Fibroblast of skin of right quadriceps (primary cell): Measurements from ENCODE around the gene GDAP2.
A peak's percentile ranks its signal among the peaks of the same experiment; 100 is the strongest.

Experiments
- DNase-seq: peaks from one replicate; pipeline ENCODE4 v3.0.0-alpha.2; 2013

GDAP2 gene

DNA sequence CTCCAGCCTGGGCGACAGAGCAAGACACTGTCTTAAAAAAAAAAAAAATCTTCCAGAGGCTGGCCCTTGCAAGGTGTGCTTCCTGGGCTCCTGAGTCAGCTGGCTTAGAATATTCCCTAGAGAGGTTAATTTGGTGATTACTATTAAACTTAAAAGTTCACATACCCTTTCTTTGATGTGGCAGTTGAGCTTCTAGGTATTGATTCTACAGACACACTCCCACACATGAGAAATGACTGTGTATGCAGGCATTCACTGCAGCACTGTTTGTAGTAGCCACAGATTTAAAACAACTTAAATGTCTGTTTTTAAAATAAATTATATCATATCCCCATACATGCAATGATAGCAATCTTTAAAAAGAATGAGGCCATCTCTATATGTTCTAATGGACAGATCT, 93.4 kb downstream of the GDAP2 start:
- DNase-seq, result no peak

DNA sequence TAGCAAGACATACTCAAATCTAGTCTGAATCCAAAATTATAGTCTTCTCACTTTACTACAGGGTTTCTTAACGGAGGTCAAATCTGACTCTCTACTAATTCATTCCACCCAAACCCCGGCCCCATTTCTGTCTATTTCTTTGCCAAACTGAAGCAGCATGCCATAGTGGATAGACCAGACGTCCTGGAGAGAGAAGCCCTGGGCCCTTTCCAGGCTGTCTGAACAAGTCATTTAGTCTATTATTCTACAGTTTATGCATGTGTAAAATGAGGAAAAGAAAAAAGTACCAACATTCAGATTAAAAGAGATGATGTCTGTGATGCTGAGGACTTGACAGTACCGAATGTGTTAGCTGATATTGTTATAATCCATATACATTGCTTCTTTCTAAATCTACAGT, 95.0 kb downstream of the GDAP2 start:
- no peak for DNase-seq

DNA sequence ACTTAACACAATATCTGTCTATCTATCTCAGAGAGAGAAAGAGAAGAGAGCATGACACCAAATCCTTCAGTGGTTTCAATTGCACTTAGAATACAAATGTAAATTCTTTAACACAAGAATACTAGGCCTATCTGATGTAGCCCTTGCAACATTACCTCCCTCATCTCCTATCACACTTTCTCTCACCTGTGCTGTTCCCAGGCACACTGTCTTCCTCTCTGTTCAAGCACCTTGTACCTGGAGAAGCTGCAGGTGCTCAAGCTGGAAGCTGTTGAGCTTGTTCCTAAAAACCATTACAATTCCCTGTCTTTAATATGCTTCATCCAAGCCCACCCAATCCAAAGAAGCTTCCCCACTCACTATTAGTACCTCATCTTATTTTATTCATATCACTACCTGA, 97.0 kb downstream of the GDAP2 start:
- DNase-seq, result no peak

DNA sequence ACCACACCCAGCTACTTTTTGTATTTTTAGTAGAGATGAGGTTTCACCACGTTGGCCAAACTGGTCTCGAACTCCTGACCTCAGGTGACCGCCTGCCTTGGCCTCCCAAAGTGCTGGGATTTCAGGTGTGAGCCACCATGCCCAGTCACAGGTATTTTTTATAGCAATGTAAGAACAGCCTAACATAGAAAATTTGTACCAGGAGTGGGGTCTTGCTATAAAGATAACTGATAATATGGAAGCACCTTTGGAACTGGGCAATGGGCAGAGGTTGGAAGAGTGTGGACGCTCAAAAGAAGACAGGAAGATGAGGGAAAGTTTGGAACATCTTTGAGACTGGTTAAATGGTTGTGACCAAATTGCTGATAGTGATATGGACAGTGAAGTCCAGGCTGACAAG, 99.2 kb downstream of the GDAP2 start:
- no peak for DNase-seq

DNA sequence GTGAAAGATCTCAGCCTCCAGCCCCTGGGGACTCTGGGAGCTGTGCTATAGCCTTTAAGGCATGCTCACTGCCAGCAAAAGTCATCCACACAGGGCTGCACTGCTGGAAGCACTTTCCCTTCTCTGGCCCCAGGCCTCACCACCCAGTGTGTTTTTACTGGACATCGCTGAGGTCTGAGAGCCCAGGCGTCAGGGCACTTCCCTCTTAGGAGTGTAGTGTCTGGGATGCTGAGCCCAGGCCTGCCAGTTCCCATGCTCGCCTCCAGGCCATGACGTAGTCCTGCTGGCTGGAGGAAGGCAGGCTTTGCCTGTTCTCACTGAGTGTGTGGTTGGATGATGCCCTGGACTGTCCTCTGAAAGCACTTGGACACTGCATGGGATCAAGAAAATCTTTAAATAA, 101.2 kb downstream of the GDAP2 start:
- DNase-seq, result peak; percentile 34

DNA sequence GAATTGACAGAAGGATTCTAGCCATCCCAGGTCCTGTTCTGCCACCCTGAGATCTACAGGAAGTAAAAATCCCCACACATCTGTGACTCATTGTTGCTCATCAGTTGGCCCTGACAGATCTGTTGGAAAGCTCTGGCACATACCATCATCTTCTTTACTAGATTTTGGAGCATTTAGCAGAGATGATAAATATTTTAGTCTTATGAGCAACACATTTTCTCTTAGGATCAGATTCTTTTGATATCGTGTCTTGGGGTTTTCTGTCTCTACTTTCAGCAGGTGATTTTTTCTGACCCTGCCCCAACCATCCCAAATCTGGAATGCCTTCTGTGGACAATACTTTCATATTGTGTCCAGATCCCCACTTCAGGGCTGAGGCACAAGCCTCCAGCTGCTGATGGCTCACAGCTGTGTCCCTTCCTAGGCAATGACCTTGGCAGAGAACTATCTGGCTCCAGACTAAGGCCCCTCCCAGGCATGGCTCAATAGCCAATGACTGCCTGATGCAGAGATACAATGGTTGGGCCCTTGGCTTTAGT, 102.8 kb downstream of the GDAP2 start:
- peak; percentile 92 for DNase-seq

DNA sequence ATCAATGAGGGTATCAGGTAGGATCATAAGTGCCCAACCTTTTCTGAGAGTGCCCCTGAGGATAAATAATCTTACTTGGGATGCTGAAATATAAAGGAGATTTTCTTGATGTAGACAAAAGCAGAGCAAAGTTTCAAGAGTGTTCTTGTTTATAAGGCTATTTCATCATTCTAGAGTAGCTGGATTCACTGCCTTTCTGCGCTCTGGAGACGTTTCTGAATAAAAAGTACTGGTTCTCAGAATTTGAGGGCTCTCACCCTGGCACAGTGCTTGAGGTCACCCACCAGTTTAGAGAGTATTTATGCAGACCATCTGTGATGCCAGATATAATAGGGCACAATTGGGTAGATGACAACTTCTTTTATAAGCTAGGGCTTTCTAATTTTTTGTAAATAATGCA, 103.3 kb downstream of the GDAP2 start:
- DNase-seq, result no peak

DNA sequence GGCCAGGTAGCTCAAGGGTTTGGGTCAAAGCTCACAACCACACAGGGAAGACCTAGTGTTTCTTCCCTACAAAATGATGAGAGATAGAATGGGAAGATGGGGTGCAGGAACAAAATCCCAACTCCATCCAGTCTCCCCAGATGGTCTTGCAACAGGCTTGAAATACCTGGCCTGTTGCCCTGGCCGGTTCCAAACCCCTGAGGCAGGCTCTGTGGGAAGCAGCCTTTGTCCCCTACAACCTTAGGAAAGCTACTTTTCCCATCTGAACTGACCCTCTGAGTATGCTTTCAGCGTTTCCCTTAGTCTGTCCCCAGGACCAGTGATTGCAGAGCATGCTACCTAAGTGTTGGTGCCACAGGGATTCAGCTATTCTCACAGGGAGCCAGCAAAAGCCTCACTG, 104.0 kb downstream of the GDAP2 start:
- no peak for DNase-seq

DNA sequence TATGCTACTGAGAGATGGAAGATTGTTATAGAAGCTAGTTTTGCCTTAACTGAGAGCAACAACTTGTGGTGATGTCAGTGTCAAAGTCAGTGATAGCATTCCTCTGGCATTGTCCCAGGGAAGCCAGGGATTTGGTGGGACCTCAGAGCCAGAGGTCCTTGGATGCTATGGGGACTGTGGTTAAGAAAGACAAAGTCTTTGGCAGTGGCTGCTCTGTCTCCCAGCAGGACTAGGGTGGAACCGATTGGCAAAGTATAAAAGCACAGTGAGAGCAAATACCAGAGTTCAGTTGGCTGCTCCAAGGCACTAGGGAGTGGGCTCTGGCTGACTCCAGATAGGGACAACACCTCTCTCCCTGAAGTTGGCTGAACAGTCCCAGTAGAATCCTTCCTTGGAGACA, 104.8 kb downstream of the GDAP2 start:
- peak; percentile 63 for DNase-seq

DNA sequence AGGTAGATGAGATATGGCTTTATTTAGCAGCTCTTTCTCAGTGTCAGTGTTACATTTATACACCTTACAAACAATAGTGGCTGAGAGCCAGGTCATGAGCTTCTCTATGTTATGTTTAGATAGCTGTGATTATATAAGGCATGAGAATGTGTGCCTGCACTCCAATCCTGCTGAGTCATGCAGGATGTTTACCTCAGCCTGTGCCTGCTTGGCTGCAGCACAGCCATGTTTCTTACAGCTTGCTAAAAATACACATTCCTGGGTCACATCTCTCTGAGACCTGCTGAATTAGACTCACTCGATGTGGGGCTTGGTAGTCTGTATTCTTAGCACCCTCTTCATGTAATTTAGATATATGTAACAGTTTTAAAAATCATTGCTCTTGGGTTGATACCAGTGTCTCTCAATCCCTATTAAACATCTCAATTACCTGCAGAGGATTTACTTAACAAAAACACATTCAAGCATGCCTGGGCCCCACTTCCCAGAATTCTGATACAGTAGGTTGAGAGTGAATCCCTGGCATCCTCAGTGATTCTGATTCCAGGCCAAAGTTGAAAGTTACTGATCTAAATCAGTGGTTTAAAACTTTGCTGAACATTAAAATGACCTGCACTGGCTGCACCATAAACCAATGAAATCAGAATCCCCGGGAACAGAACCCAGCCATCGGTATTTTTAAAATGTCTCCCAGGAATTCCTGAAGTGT, 107.5 kb downstream of the GDAP2 start:
- peak; percentile 96 for DNase-seq

DNA sequence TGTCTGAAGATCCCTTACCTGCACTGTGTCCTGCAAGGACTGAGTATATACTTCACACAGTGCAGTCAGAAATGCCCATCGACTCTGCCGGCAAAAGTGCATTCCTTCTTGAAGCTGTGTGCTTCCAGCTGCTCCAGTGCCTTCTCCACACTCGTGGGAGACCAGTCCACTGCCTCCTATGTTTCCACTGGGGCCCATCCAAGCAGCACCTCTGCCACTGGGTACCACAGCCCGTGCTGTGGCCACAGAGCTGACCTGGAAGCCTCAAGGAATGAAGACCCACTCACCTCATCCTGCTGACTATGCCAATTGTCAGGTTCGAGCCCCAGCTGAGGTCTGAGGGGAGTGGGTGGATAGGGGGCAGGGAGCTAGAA, 108.1 kb downstream of the GDAP2 start:
- no peak for DNase-seq

DNA sequence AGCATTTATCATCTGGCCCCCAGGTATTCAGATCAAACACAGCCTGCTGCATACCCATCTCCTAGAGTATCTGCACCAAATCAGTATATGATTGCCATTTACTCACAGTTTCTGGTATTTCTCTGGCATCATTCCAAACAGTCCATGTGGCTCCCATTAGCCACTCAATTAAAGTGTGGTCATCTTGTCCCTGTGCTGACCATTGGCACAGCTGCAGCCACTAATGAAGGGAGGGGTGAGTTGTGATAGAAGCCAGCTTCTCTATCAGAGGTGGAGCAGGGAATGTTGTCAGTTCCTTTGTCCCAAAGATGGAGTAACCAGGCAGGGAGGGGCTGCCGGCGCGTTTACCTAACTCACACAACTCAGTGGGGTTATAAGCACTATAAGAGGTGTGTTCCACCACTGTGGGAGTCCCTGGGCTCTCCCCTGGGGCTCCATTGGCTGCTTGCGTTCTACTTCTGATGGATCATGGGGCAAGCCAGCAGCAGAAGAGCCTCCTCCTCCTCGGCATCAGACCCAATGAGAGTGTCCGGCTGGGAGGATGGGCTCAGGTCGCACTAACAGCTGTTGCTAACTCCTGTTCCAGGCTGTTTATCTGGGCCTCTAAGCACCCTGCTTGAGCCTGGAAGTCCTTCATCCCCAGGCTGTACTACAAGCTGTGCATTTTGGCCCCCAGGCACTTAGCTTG, 108.6 kb downstream of the GDAP2 start:
- peak; percentile 51 for DNase-seq

DNA sequence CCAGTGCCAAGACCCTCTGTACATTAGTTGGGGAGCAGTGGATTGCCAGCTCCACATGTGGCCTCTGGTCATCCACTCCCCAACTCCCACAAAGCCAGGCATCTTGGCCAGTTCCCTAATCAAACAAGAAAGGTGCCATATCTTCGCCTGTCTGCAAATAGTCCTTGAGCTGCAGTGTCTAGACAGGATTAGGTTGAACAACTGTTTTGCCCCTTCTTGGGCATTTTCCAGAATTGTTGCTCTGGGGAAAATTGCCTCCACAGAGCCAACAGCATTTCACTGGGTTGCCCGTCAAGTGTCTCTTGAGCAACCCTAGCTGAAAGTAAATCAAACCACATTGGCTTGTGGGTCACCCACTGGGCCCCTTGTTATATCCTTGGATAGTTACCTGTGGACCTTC, 109.3 kb downstream of the GDAP2 start:
- no peak for DNase-seq

DNA sequence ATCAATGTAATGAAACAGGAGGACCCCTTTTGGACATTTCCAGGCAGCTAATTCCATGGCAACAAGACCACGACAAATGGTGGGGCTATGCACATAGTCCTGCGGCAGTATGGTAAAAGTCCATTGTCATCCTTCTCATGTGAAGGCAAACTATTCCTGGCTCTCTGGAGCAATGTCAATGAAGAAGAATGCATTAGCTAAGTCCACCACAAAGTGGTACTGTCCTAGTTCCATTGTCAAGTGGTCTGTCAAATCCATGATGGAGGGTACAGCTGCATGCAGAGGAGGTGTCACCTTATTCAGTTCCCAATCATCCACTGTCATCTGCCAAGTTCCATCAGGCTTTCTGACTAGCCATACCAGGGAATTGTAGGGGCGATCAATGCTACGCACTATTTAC, 110.1 kb downstream of the GDAP2 start:
- DNase-seq, result no peak

DNA sequence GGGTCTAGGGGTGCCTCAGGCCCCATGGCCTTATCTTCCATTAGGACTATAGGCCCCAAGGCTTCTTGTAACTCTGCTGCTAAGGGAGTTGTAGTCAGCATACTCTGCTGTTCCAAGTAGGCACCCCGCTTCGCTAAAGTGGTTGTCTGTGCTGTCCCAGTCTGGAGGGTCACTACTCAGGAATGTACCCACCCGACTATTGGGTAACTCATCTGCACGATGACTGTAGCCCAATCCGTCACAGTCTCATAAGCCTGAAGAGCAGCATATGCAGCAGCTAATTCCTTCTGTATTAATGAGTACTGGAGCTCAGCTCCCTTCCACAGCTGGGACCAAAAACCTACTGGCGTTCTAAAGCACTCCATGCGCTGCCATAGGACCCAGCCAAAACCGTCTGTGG, 111.0 kb downstream of the GDAP2 start:
- no peak for DNase-seq

DNA sequence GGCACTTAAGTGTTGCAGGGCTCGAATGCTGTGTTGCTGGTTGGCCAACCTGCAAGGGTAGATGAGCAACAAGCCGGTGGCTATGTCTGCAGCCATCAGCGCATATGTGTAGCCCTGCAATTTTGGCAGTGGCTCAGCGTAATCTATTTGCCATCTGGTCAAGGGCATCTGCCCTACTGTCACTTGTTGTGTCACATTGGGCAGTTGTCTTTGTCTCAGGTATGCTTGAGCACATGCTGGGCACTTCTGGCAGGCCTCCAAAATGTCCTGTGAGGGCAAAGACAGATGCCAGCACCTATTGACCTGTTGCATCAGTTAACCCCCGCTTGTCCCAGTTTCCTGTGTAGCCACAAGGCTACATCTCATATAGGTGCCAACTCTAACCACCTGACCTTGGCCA, 111.8 kb downstream of the GDAP2 start:
- no peak for DNase-seq

DNA sequence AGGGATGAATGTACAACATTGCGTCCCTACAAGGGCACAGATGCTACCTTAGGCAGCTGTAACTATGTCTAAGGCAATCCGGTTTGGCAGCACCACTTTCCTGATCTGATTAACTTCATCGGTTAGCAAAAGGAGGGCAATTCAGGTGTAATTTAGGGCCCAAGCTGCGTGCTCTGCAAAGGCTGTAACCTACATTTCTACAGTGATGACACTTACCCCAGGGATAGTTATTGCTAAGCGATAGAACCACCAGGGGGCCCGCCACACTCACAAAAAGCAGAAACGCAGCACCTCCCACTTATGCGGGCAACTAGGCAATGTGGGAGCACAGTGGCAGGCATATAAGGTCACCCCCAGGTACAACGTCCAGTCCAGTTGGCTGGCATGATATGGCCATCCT, 113.5 kb downstream of the GDAP2 start:
- DNase-seq, result no peak

DNA sequence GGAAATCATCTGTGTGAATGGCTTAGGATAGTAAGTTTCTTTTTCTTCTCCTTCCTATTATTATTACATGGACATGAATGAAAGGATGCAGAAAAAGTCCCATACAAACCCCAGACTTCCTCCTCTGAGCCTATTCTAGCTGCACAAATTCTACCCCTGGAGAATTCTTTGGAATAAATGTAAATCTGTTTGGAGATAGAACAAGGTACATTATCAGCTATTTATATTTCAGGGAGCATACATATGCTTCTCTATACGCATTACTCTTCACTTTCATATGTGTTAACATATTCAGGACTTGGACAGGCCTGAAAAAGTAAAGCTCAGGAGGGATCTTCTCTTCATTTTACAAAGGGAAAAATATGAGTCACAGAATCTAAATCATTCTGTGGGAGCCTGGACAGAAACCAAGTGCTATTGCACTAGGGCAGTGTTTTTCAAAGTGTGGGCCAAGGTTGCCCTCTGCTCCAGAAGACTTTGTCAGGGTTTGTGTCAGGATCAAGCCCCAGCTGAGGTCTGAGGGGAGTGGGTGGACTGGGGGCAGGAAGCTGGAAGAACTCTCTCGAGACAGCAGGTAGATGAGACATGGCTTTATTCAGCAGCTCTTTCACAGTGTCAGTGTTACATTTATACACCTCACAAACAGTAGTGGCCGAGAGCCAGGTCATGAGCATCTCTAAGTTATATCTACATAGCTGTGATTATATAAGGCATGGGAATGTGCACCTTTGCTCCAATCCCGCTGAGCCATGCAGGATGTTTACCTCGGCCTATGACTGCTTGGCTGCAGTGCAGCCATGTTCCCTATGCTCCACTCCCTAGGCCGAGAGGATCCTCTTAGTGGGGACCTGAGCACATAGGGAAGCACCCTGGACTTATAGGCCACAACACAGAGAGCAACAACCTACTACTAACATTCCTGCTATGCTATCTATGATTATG, 114.3 kb downstream of the GDAP2 start:
- peak; percentile 67 for DNase-seq
